Esophagus muscularis mucosa (tissue), 4 donors: ENCODE measurements around the gene PARD6B. TPM values are rescaled to one million over a fixed set of nuclear protein-coding genes. Genes with fewer than 3 reads are reported as not detected.

Source experiments
- DNase-seq: peaks from one replicate; pipeline ENCODE4 v3.0.0-alpha.2; 2017; ENCODE audit errors: extremely low spot score
- H3K27ac ChIP-seq, 4 donors: fragments of 200-600 bp; sonication (generic); replicated peaks in 1 of 4; 1 replicate in 3 of 4; 2 replicates in 1 of 4; pipeline ENCODE4 v1.5.1; 2016 to 2019; ENCODE audit warnings: mild to moderate bottlenecking in 1 of 4
- H3K27me3 ChIP-seq, 4 donors: fragments of 200-600 bp; sonication (generic); one replicate each; pipeline versions ENCODE4 v1.5.1 to v1.6.0; 2016 to 2019
- H3K36me3 ChIP-seq, 4 donors: fragments of 200-600 bp; sonication (generic); one replicate each; pipeline ENCODE4 v1.5.1; 2016 to 2019
- H3K4me1 ChIP-seq, 4 donors: fragments of 200-600 bp; sonication (generic); one replicate each; pipeline ENCODE4 v1.5.1; 2016 to 2019
- H3K4me3 ChIP-seq, 4 donors: fragments of 200-600 bp; sonication (generic); 1 replicate in 2 of 4; 2 replicates in 2 of 4; pipeline ENCODE4 v1.5.1; 2016 to 2019; ENCODE audit warnings: mild to moderate bottlenecking in 4 of 4, moderate library complexity in 1 of 4
- H3K9me3 ChIP-seq, 4 donors: fragments of 200-600 bp; sonication (generic); 1 replicate in 3 of 4; 2 replicates in 1 of 4; pipeline ENCODE4 v1.5.1; 2016 to 2019
- EP300 ChIP-seq: sonication (generic); formaldehyde crosslinking; IDR thresholded peaks from one replicate; pipeline ENCODE4 v1.6.1; 2017; ENCODE audit warnings: antibody characterized with exemption
- POLR2A ChIP-seq: fragments of 450-650 bp; IDR thresholded peaks from one replicate; pipeline ENCODE4 v1.6.1; 2017; ENCODE audit warnings: antibody characterized with exemption, moderate library complexity, mild to moderate bottlenecking, low read depth
- POLR2AphosphoS5 ChIP-seq, 2 donors: sonication (generic); formaldehyde crosslinking; IDR thresholded peaks; one replicate each; pipeline ENCODE4 v1.6.1; 2017; ENCODE audit warnings: antibody characterized with exemption in 2 of 2
- WGBS: methylation state at CpG from one replicate; pipeline ENCODE4 v1.1.5; 2018; 5-methylcytosine and 5-hydroxymethylcytosine counted together
- intact Hi-C: fragments of 100-400 bp; cut with DNase I; formaldehyde crosslinking; loops from one replicate; pipeline ENCODE4 v1.15.1; 2023
- total RNA-seq, 4 donors: library from RNA; depleted of rRNA; stranded (reverse); fragments of >200 nt; gene quantifications; one replicate each; pipeline versions ENCODE4 v1.1.0 to v1.2.1, GENCODE V29; 2016
- TF ChIP-seq, protein P1 (sequence below), 3 experiments: fragments of 200-600 bp in 2 of 3; fragments of 450-650 bp in 1 of 3; sonication (generic) in 2 of 3; IDR thresholded peaks; one replicate each; pipeline ENCODE4 v1.5.1; 2017 to 2019; ENCODE audit warnings: antibody characterized with exemption in 3 of 3, mild to moderate bottlenecking in 2 of 3, moderate library complexity in 1 of 3

Gene PARD6B
- total RNA-seq, 4 donors from 2014 or later: 0.99 to 4.2 (median 2.8) TPM

DNA sequence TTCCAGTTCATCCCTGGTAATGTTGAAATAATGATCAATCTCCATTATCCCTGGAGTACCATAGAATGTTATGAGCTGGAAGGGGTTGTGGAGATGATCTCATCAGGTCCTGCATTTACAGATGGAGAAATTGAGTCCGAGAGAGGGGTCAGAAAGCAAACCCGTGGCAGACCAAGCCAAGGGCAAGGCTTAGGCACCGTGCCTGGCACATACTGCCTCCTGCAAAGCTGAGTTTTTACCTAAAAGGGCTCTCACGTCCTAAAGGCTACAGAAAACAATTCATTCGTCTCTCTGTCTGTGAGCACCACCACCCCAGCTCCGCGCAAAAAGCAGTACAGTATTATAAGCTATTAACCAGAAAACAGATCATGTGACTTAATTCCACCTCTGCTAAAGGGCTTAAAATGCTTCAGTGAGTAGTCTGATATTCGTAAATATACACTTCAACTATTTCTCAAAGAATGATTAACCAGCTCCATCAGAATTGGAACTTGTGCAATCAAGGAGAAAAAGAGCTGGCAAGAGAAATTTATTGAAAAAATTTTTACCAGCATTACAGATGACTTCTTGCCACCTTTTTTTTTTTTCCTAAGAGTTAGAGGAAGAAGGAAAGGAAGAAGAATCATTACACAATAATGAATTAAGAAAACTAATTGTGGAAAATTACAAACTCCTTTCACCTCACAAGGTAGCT, 3.4 kb upstream of the PARD6B start:
- TF ChIP-seq, protein P1, sequence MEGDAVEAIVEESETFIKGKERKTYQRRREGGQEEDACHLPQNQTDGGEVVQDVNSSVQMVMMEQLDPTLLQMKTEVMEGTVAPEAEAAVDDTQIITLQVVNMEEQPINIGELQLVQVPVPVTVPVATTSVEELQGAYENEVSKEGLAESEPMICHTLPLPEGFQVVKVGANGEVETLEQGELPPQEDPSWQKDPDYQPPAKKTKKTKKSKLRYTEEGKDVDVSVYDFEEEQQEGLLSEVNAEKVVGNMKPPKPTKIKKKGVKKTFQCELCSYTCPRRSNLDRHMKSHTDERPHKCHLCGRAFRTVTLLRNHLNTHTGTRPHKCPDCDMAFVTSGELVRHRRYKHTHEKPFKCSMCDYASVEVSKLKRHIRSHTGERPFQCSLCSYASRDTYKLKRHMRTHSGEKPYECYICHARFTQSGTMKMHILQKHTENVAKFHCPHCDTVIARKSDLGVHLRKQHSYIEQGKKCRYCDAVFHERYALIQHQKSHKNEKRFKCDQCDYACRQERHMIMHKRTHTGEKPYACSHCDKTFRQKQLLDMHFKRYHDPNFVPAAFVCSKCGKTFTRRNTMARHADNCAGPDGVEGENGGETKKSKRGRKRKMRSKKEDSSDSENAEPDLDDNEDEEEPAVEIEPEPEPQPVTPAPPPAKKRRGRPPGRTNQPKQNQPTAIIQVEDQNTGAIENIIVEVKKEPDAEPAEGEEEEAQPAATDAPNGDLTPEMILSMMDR (IDR thresholded peaks at IDR 0.05): no peak
- TF ChIP-seq POLR2AphosphoS5 (IDR thresholded peaks at IDR 0.05) (no peak), EP300 (no peak), POLR2A (no peak)
- no peaks in the 10 kb centered on the region for H3K9me3 ChIP-seq
- no peak overlapping the region for H3K4me3 ChIP-seq
- peaks cover 33 to 40% (median 38%) of the 10 kb centered on the region in 4 donors for H3K4me1 ChIP-seq
- H3K27me3 ChIP-seq: no peaks in the 10 kb centered on the region
- H3K36me3 ChIP-seq: no peaks in the 10 kb centered on the region
- peak; percentile 84 for DNase-seq
- peak overlapping the region in 1 of 4 donors; percentile 5 for H3K27ac ChIP-seq
- 69% methylated on average over 8 of the region's 8 CpGs for WGBS
- intact Hi-C loops: no loop called here

- intact Hi-C loops: no loop called here
- Histone ChIP-seq H3K27ac (no peak overlapping the region), H3K9me3 (no peaks in the 10 kb centered on the region), H3K4me1 (peaks cover 35 to 40% (median 38%) of the 10 kb centered on the region in 4 donors), H3K27me3 (no peaks in the 10 kb centered on the region), H3K36me3 (no peaks in the 10 kb centered on the region), H3K4me3 (no peak overlapping the region)
- no peak for TF ChIP-seq POLR2A
- TF ChIP-seq EP300: no peak
- no peak for TF ChIP-seq POLR2AphosphoS5 (IDR thresholded peaks at IDR 0.05)
- TF ChIP-seq, protein P1 (IDR thresholded peaks at IDR 0.05): no peak
- 94% methylated on average over 4 of the region's 4 CpGs for WGBS
- DNase-seq: peak; percentile 19
Measured at GRCh38 chr20:50728486-50728980, 2.8 kb upstream of the PARD6B start.

DNA sequence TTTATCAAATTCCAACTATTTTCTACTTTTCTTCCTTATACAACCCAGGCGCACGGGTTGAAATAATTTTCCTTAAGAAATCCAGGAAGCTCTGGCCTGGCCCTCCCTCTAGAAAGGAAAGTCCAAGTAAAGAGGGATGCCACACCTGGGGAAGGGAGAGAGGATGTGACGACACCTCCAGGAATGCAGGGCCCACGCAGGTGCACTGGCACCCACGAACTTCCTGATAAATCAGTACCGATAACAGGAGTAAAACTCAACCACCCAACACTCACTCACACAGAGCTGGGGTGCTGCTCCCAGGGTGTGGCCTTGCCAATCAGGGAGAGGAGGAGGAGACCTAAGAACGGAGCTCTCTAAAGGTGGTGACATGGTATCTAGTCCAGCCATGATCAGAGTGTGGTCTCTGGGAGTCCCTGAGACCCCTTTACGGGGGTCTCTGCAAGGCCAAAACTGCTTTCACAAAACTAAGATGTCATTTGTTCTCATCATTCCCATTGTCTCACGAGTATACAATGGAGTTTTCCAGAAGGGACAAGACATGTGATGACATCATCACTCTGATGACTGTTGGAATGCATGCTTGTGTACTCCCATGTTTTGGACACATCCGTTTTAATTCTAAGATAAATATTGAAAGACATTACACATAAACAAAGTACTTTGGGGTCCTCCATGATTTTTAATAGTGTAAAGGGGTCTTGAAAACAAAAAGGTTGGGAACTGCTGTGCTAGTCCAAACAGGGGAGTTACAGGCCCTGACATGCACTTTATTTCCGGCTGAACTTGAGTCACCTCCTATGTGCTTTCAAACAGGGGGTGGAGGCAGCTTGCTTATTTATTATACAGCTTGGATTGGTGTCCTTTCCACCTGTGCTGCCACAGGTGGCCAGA, 2.2 kb upstream of the PARD6B start:
- 91% methylated on average over 11 of the region's 11 CpGs for WGBS
- Histone ChIP-seq H3K4me3 (no peak overlapping the region), H3K27me3 (no peaks in the 10 kb centered on the region), H3K27ac (no peak overlapping the region), H3K4me1 (peaks cover 33 to 39% (median 36%) of the 10 kb centered on the region in 4 donors), H3K36me3 (no peaks in the 10 kb centered on the region), H3K9me3 (no peaks in the 10 kb centered on the region)
- no peak for TF ChIP-seq POLR2A
- TF ChIP-seq POLR2AphosphoS5 (IDR thresholded peaks at IDR 0.05): no peak
- TF ChIP-seq EP300: no peak
- TF ChIP-seq, protein P1 (IDR thresholded peaks at IDR 0.05): no peak
- intact Hi-C loops: no loop called here
- DNase-seq: peak; percentile 74

DNA sequence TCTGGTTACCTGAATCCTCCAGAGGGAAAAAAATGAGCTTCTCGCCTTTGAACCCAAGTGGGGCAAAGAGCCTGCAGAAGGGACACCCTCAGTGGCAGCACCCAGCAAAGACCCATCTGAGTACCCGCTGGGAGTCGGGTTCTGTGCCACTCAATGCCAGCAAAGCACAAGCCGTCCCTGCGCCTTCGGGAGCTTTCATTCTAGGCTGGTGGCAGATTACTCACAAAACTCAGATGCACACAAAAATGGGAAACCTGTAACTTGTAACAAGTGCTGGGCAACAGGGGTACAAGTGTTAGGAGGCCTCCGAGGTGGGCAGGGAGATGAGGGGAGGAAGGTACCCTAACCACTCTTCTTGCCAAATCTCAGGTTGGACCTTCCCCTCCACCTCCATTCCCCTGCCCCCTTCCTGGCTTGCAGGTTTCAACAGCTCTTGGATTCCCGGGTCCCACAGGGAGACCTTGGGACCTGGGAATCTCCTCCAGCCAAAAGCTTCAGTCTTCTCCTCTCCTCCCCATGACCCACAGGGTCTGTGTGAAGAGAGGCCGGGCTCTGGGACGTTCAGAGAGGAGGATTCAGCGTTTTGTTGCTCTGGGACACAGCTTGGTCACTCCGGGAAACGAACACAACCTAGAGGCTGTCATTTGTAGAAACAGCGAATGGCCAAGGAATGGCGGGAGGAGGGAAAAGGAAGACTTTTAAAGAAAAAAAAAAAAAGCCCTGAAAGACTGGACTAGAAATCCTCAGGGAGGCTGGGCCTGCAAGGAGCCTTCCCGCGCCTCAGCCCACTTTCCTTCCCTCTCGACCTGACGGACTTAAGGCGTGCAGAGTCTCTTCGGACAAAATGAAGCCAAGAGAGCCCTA, 1.2 kb upstream of the PARD6B start:
- peaks cover 24 to 30% (median 27%) of the 10 kb centered on the region in 4 donors for H3K4me1 ChIP-seq
- WGBS: 44% methylated on average over 21 of the region's 21 CpGs
- peak overlapping the region; percentile 76 to 91 (median 84) for H3K4me3 ChIP-seq
- H3K36me3 ChIP-seq: no peaks in the 10 kb centered on the region
- no peaks in the 10 kb centered on the region for H3K27me3 ChIP-seq
- TF ChIP-seq, protein P1 (IDR thresholded peaks at IDR 0.05): no peak
- TF ChIP-seq POLR2AphosphoS5 (IDR thresholded peaks at IDR 0.05): no peak
- TF ChIP-seq EP300: no peak
- TF ChIP-seq POLR2A: no peak
- peak overlapping the region; percentile 62 to 84 (median 77) for H3K27ac ChIP-seq
- intact Hi-C loops: no loop called here
- peak; percentile 89 for DNase-seq
- no peaks in the 10 kb centered on the region for H3K9me3 ChIP-seq
